Muscle of leg (tissue), 11 donors: Measurements from ENCODE around the gene DCC. TPM values are rescaled to one million over a fixed set of nuclear protein-coding genes. Genes with fewer than 3 reads are reported as not detected.

Experiments
- DNase-seq: peaks from one replicate; pipeline ENCODE4 v3.0.0; 2013
- H3K27ac ChIP-seq: one replicate; pipeline ENCODE4 v1.5.1; 2013; ENCODE audit warnings: mild to moderate bottlenecking, low read length, control low read depth
- H3K27me3 ChIP-seq: one replicate; pipeline ENCODE4 v1.6.1; 2013; ENCODE audit warnings: low read length; ENCODE audit not compliant: control insufficient read depth, insufficient read depth
- H3K36me3 ChIP-seq: one replicate; pipeline ENCODE4 v1.6.1; 2013; ENCODE audit warnings: low read length; ENCODE audit not compliant: control insufficient read depth, insufficient read depth
- H3K4me1 ChIP-seq: one replicate; pipeline ENCODE4 v1.6.1; 2013; ENCODE audit warnings: low read length; ENCODE audit not compliant: control insufficient read depth, insufficient read depth
- H3K4me3 ChIP-seq: one replicate; pipeline ENCODE4 v1.5.1; 2013; ENCODE audit warnings: low read length, control low read depth
- H3K9me3 ChIP-seq: replicated peaks from 2 replicates; pipeline ENCODE4 v1.6.1; 2013; ENCODE audit warnings: low read depth, low read length; ENCODE audit not compliant: control insufficient read depth
- WGBS: methylation state at CpG from one replicate; pipeline ENCODE4 v1.1.5; 2013; ENCODE audit warnings: missing lambda C conversion rate; ENCODE audit not compliant: insufficient coverage; 5-methylcytosine and 5-hydroxymethylcytosine counted together
- polyA plus RNA-seq, 8 donors: library from polyadenylated mRNA; unstranded; fragments of 120-200 nt; gene quantifications; one replicate each; pipeline versions ENCODE4 v1.2.1 to v1.2.3, GENCODE V29; 2013; ENCODE audit warnings: inconsistent platforms in 1 of 8, low replicate concordance in 1 of 8; ENCODE audit not compliant: insufficient read length in 8 of 8, insufficient read depth in 1 of 8
- total RNA-seq: library from RNA; stranded (reverse); fragments of 120-200 nt; gene quantifications from one replicate; pipeline ENCODE4 v1.2.4, GENCODE V29; 2013

Gene DCC
- total and polyA plus RNA-seq, 9 donors = 0.06 to 0.46 (median 0.13) TPM

GRCh38 chr18:52377094-52377493 is 37.1 kb downstream of the DCC start:
- H3K27me3 ChIP-seq = no peaks in the 10 kb centered on the region
- no peak overlapping the region for H3K27ac ChIP-seq
- H3K4me3 ChIP-seq = no peak overlapping the region
- H3K9me3 ChIP-seq = no peaks in the 10 kb centered on the region
- no peaks in the 10 kb centered on the region for H3K36me3 ChIP-seq
- DNase-seq = no peak
- H3K4me1 ChIP-seq = no peaks in the 10 kb centered on the region

- Histone ChIP-seq H3K9me3 (no peaks in the 10 kb centered on the region), H3K36me3 (no peaks in the 10 kb centered on the region), H3K4me3 (no peak overlapping the region), H3K27ac (no peak overlapping the region), H3K4me1 (no peaks in the 10 kb centered on the region), H3K27me3 (no peaks in the 10 kb centered on the region)
- DNase-seq = no peak
Measured at GRCh38 chr18:52386306-52386705, 46.3 kb downstream of the DCC start.

- Histone ChIP-seq H3K4me3 (no peak overlapping the region), H3K27ac (no peak overlapping the region), H3K9me3 (no peaks in the 10 kb centered on the region), H3K36me3 (no peaks in the 10 kb centered on the region), H3K27me3 (no peaks in the 10 kb centered on the region), H3K4me1 (no peaks in the 10 kb centered on the region)
- no peak for DNase-seq
- 63% methylated on average over 3 of the region's 3 CpGs for WGBS
Measured at GRCh38 chr18:52387175-52387574, 47.2 kb downstream of the DCC start.

- DNase-seq = no peak
- 80% methylated on average over 7 of the region's 9 CpGs for WGBS
- Histone ChIP-seq H3K27me3 (no peaks in the 10 kb centered on the region), H3K4me1 (no peaks in the 10 kb centered on the region), H3K4me3 (no peak overlapping the region), H3K27ac (no peak overlapping the region), H3K9me3 (no peaks in the 10 kb centered on the region), H3K36me3 (no peaks in the 10 kb centered on the region)
Measured at GRCh38 chr18:52391810-52392559, 52.0 kb downstream of the DCC start.

- H3K36me3 ChIP-seq = no peaks in the 10 kb centered on the region
Measured at GRCh38 chr18:52394602-52395001, 54.6 kb downstream of the DCC start.

GRCh38 chr18:52395146-52395852 is 55.3 kb downstream of the DCC start:
- H3K4me3 ChIP-seq = no peak overlapping the region
- H3K36me3 ChIP-seq = no peaks in the 10 kb centered on the region
- H3K4me1 ChIP-seq = no peaks in the 10 kb centered on the region
- no peak for DNase-seq
- H3K9me3 ChIP-seq = no peaks in the 10 kb centered on the region
- H3K27me3 ChIP-seq = no peaks in the 10 kb centered on the region
- WGBS = 31% methylated on average over 3 of the region's 5 CpGs
- H3K27ac ChIP-seq = no peak overlapping the region

More at GRCh38 chr18:52394602-52395001, 54.6 kb downstream of the DCC start:
- Histone ChIP-seq H3K4me3 (no peak overlapping the region), H3K9me3 (no peaks in the 10 kb centered on the region), H3K27me3 (no peaks in the 10 kb centered on the region), H3K4me1 (no peaks in the 10 kb centered on the region), H3K27ac (no peak overlapping the region)
- WGBS = no CpG with 5 or more reads among the region's 2 CpGs
- no peak for DNase-seq

- no peak overlapping the region for H3K4me3 ChIP-seq
- H3K9me3 ChIP-seq = no peaks in the 10 kb centered on the region
- H3K4me1 ChIP-seq = no peaks in the 10 kb centered on the region
- DNase-seq = no peak
- WGBS = no CpG with 5 or more reads among the region's 1 CpG
- no peaks in the 10 kb centered on the region for H3K36me3 ChIP-seq
- no peaks in the 10 kb centered on the region for H3K27me3 ChIP-seq
- no peak overlapping the region for H3K27ac ChIP-seq
Measured at GRCh38 chr18:52401236-52401635, 61.2 kb downstream of the DCC start.

- H3K36me3 ChIP-seq = no peaks in the 10 kb centered on the region
- H3K4me1 ChIP-seq = no peaks in the 10 kb centered on the region
- WGBS = no CpG with 5 or more reads among the region's 3 CpGs
- no peak overlapping the region for H3K4me3 ChIP-seq
- no peak for DNase-seq
- no peaks in the 10 kb centered on the region for H3K9me3 ChIP-seq
- no peak overlapping the region for H3K27ac ChIP-seq
- H3K27me3 ChIP-seq = no peaks in the 10 kb centered on the region
Measured at GRCh38 chr18:52402814-52403213, 62.8 kb downstream of the DCC start.

- Histone ChIP-seq H3K36me3 (no peaks in the 10 kb centered on the region), H3K4me1 (no peaks in the 10 kb centered on the region), H3K4me3 (no peak overlapping the region), H3K27ac (no peak overlapping the region), H3K27me3 (no peaks in the 10 kb centered on the region), H3K9me3 (no peaks in the 10 kb centered on the region)
- DNase-seq = no peak
Measured at GRCh38 chr18:52403291-52404021, 63.5 kb downstream of the DCC start.

GRCh38 chr18:52408800-52409302 is 68.9 kb downstream of the DCC start:
- no CpG with 5 or more reads among the region's 2 CpGs for WGBS
- Histone ChIP-seq H3K36me3 (no peaks in the 10 kb centered on the region), H3K27me3 (no peaks in the 10 kb centered on the region), H3K9me3 (no peaks in the 10 kb centered on the region), H3K4me3 (no peak overlapping the region), H3K27ac (no peak overlapping the region), H3K4me1 (no peaks in the 10 kb centered on the region)
- DNase-seq = no peak
